ENCODE measurements around the gene CTNNA1. TPM values are rescaled to one million over a fixed set of nuclear protein-coding genes. Genes with fewer than 3 reads are reported as not detected.
A peak's percentile ranks its signal among the peaks of the same experiment; 100 is the strongest.

CTNNA1 gene
- total RNA-seq, 4 donors from 2014 or later: 256 to 405 (median 341) TPM

DNA sequence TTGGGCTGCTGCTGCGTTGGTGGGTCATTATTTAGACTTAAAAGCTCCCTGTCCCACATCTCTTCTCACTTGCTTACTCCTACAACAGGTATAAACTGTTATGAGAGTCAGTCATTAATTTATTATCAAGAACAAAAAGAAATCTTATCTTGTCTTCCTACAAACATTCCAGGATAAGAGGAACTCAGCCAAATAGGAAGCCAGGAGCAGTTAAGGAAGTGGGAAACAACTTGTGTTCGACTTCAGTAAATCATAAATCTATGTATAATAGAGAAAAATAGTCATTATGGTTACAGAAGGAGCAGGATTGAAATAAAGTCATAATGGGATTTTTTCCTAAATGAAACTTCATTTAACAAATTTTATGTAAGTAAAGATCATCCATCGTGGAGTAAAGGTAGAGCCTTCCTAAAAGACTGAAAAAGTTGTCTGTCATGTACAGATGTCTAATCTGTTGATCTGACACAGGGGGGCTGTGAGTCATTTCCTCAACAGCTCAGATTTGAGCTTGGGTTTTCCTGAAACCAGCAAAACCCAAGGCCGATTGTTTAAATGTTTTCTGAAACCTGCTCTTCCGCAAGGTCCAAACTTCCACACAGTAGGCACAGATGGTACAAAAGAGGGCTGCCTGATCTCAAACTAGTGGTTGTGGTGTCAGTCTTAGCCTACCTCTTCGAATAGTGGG is 147.2 kb downstream of the CTNNA1 start:
- DNase-seq: no peak
- Histone ChIP-seq H3K4me3 (replicated peaks in 1 of 3) (no peak overlapping the region), H3K27ac (peak overlapping the region in 2 of 3 donors; percentile 25 to 57), H3K4me1 (peaks cover 8 to 15% of the 10 kb centered on the region in 2 donors), H3K27me3 (no peaks in the 10 kb centered on the region), H3K9me3 (no peaks in the 10 kb centered on the region), H3K36me3 (peaks cover 0 to 2% of the 10 kb centered on the region in 2 donors)
- intact Hi-C loops (cut with DNase I): no loop called here
- TF ChIP-seq POLR2A (IDR thresholded peaks at IDR 0.05): no peak
- TF ChIP-seq, protein P1, sequence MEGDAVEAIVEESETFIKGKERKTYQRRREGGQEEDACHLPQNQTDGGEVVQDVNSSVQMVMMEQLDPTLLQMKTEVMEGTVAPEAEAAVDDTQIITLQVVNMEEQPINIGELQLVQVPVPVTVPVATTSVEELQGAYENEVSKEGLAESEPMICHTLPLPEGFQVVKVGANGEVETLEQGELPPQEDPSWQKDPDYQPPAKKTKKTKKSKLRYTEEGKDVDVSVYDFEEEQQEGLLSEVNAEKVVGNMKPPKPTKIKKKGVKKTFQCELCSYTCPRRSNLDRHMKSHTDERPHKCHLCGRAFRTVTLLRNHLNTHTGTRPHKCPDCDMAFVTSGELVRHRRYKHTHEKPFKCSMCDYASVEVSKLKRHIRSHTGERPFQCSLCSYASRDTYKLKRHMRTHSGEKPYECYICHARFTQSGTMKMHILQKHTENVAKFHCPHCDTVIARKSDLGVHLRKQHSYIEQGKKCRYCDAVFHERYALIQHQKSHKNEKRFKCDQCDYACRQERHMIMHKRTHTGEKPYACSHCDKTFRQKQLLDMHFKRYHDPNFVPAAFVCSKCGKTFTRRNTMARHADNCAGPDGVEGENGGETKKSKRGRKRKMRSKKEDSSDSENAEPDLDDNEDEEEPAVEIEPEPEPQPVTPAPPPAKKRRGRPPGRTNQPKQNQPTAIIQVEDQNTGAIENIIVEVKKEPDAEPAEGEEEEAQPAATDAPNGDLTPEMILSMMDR (IDR thresholded peaks at IDR 0.05): no peak
- 78 to 86% methylated on average over 6 of the region's 6 CpGs for WGBS, 2 donors

DNA sequence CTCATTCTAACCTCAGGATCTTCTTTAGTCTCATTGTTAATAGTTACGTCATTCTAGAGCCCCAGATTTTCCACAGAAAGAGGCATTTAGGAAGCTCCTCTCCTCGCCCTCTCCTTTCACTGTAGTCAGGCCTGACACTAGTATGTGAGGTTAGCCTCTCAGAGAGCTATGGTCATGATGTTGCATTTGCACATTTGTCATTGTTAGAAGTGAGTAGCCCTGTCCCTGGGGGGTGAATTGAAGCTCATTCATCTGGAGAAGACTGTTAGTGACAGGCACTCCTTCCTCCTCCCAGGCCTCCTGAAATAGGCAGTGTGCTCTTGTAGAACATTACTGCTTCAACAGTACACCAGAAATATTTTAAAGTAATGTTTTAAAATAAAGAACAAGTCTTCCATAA is 148.5 kb downstream of the CTNNA1 start:
- WGBS, 2 donors: 87 to 97% methylated on average over 2 of the region's 2 CpGs
- peak; percentile 51 to 53 for DNase-seq

DNA sequence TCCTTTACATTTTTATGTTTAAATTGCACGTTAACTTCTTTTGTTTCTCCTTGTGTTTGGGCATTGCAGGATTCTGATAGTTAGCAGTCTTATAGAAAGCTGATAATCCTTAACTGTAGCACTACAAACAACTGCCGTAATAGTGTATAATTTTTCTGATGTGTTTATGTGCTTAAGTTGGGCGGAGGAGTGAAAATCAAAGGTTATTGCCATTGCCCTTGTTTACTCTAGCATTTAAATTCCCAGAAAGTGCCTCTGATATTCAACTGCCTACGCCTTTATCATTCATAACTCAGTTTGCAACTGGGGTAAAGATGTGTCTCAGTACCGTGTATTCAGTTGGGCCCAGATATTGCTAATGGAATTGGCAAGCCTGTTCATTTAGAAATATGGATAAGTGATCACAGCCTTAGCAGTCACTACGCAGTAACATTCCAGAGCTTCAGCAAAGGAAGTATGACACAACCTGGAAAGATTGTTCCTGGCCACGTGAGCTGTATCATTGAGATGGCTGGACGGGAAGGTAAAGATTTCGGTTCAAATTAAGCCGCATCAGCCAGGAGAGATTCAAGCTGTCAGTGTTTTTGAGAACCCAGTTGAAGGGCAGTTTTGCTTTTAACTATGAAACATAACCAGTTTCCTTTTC is 150.0 kb downstream of the CTNNA1 start:
- H3K36me3 ChIP-seq: peaks cover 0 to 2% of the 10 kb centered on the region in 2 donors
- H3K27ac ChIP-seq: peak overlapping the region in 1 of 3 donors; percentile 24
- no peak for DNase-seq
- no peak overlapping the region for H3K4me3 ChIP-seq (replicated peaks in 1 of 3)
- intact Hi-C loops (cut with DNase I): no loop called here
- H3K9me3 ChIP-seq: no peaks in the 10 kb centered on the region
- H3K4me1 ChIP-seq: peaks cover 8 to 24% of the 10 kb centered on the region in 2 donors
- 86 to 93% methylated on average over 10 of the region's 10 CpGs for WGBS, 2 donors
- H3K27me3 ChIP-seq: no peaks in the 10 kb centered on the region
- TF ChIP-seq, protein P1 (IDR thresholded peaks at IDR 0.05): no peak
- no peak for TF ChIP-seq POLR2A (IDR thresholded peaks at IDR 0.05)

More for the DNA sequence above, 148.5 kb downstream of the CTNNA1 start:
- TF ChIP-seq POLR2A (IDR thresholded peaks at IDR 0.05): no peak
- TF ChIP-seq, protein P1 (IDR thresholded peaks at IDR 0.05): no peak
- intact Hi-C loops (cut with DNase I): no loop called here
- peaks cover 0 to 2% of the 10 kb centered on the region in 2 donors for H3K36me3 ChIP-seq
- H3K9me3 ChIP-seq: no peaks in the 10 kb centered on the region
- peak overlapping the region; percentile 8 to 57 (median 25) for H3K27ac ChIP-seq
- H3K4me3 ChIP-seq (replicated peaks in 1 of 3): no peak overlapping the region
- peaks cover 8 to 24% of the 10 kb centered on the region in 2 donors for H3K4me1 ChIP-seq
- no peaks in the 10 kb centered on the region for H3K27me3 ChIP-seq

DNA sequence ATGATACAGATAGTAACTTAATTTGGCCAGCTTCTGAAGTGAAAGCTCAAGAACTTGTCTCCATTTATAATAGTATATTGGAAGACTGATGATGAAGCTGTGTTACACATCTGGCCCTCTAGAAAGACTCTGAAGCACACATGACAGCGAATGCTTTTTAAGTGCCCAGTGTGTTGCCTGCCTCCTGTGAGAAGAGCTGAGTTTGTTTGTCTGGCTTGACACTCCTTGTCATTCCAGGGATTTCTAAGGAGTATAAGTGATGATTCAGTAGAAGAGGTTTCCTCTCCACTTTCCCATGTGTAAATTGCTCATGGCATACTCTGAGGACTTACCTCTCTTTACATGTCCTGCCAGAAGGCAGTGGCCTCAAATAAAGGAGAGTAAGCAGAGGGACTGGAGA is 152.3 kb downstream of the CTNNA1 start:
- peak; percentile 20 to 25 for DNase-seq
- intact Hi-C loops (cut with DNase I): no loop called here
- WGBS, 2 donors: 56 to 77% methylated on average over 1 of the region's 1 CpG

More for the DNA sequence above, 152.3 kb downstream of the CTNNA1 start:
- TF ChIP-seq POLR2A (IDR thresholded peaks at IDR 0.05): no peak
- TF ChIP-seq, protein P1 (IDR thresholded peaks at IDR 0.05): no peak
- Histone ChIP-seq H3K9me3 (no peaks in the 10 kb centered on the region), H3K4me3 (replicated peaks in 1 of 3) (no peak overlapping the region), H3K36me3 (peaks cover 0 to 2% of the 10 kb centered on the region in 2 donors), H3K4me1 (peaks cover 8 to 24% of the 10 kb centered on the region in 2 donors), H3K27ac (peak overlapping the region in 1 of 3 donors; percentile 50), H3K27me3 (no peaks in the 10 kb centered on the region)

Measured in thyroid gland (tissue), 4 donors.